Mesothelial cell of epicardium (in vitro differentiated cells): ENCODE data around the gene ARHGEF3. TPM values are rescaled to one million over a fixed set of nuclear protein-coding genes. Genes with fewer than 3 reads are reported as not detected.
"Not testable (repeated sequence)": the region's sequence is repeated elsewhere in the genome, so short reads cannot be mapped to it uniquely, and the experiment has no call there.

Experiments
- DNase-seq, 2 experiments: peaks; one replicate each; pipeline ENCODE4 v3.0.0; 2021; ENCODE audit warnings: low spot score in 2 of 2; ENCODE audit not compliant: unreplicated experiment in 2 of 2
- H3K27ac Mint-ChIP-seq: 2 replicates; pipeline ENCODE4 v1.8.0; 2021; ENCODE audit warnings: mixed read lengths
- H3K27me3 Mint-ChIP-seq: 2 replicates; pipeline ENCODE4 v1.8.0; 2021; ENCODE audit warnings: low read depth, mixed read lengths
- H3K36me3 Mint-ChIP-seq: 2 replicates; pipeline ENCODE4 v1.8.0; 2021; ENCODE audit warnings: mixed read lengths
- H3K4me1 Mint-ChIP-seq: 2 replicates; pipeline ENCODE4 v1.8.0; 2021; ENCODE audit warnings: mixed read lengths
- H3K4me3 Mint-ChIP-seq: 2 replicates; pipeline ENCODE4 v1.8.0; 2021; ENCODE audit warnings: mild to moderate bottlenecking, moderate library complexity, mixed read lengths
- H3K9me3 Mint-ChIP-seq: 2 replicates; pipeline ENCODE4 v1.8.0; 2021; ENCODE audit warnings: mixed read lengths
- total RNA-seq: library from RNA; stranded (reverse); gene quantifications from 3 replicates; pipeline ENCODE4 v1.2.1, GENCODE V29; 2021
- TF ChIP-seq, protein P1 (sequence below): fragments of 200-600 bp; sonication (generic); IDR thresholded peaks from one replicate; pipeline ENCODE4 v1.5.0; 2021; ENCODE audit warnings: antibody characterized with exemption; ENCODE audit not compliant: unreplicated experiment

The ARHGEF3 gene
- total RNA-seq, 1 donor from 2014 or later = 29.0 TPM

DNA sequence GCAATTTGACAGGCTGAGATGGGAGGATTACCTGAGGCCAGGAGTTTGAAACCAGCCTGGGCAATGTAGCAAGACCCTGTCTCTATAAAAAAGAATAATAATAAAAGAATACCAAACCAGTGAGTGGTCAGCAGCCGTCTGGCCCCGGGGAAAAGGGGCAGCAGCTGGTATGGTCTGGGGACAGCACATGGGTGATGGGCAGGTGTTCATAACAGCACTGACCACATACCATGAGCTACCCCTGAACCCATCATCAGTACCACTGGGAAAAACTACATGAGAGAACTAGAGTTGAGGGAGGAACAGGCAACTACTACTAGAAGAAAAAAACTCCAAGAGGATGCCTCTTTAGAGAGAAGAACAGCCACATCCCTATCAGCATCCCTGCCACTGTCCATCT, 40.7 kb downstream of the ARHGEF3 start:
- peaks cover 19% of the 10 kb centered on the region for H3K4me1 Mint-ChIP-seq
- DNase-seq = no peak
- TF ChIP-seq, protein P1, sequence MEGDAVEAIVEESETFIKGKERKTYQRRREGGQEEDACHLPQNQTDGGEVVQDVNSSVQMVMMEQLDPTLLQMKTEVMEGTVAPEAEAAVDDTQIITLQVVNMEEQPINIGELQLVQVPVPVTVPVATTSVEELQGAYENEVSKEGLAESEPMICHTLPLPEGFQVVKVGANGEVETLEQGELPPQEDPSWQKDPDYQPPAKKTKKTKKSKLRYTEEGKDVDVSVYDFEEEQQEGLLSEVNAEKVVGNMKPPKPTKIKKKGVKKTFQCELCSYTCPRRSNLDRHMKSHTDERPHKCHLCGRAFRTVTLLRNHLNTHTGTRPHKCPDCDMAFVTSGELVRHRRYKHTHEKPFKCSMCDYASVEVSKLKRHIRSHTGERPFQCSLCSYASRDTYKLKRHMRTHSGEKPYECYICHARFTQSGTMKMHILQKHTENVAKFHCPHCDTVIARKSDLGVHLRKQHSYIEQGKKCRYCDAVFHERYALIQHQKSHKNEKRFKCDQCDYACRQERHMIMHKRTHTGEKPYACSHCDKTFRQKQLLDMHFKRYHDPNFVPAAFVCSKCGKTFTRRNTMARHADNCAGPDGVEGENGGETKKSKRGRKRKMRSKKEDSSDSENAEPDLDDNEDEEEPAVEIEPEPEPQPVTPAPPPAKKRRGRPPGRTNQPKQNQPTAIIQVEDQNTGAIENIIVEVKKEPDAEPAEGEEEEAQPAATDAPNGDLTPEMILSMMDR = no peak
- peaks cover 2% of the 10 kb centered on the region for H3K36me3 Mint-ChIP-seq
- H3K27me3 Mint-ChIP-seq = no peaks in the 10 kb centered on the region
- H3K9me3 Mint-ChIP-seq = no peaks in the 10 kb centered on the region
- no peak overlapping the region for H3K4me3 Mint-ChIP-seq
- H3K27ac Mint-ChIP-seq = no peak overlapping the region

- Mint-ChIP-seq H3K4me3 (no peak overlapping the region), H3K4me1 (peaks cover 13% of the 10 kb centered on the region), H3K36me3 (peaks cover 8% of the 10 kb centered on the region), H3K27me3 (no peaks in the 10 kb centered on the region), H3K9me3 (no peaks in the 10 kb centered on the region), H3K27ac (no peak overlapping the region)
- no peak for DNase-seq
- TF ChIP-seq, protein P1 = no peak
Observed at GRCh38 chr3:56759532-56759931, 42.2 kb downstream of the ARHGEF3 start.

GRCh38 chr3:56758539-56758981, 43.2 kb downstream of the ARHGEF3 start:
- TF ChIP-seq, protein P1 = no peak
- H3K4me1 Mint-ChIP-seq = peaks cover 13% of the 10 kb centered on the region
- H3K27me3 Mint-ChIP-seq = no peaks in the 10 kb centered on the region
- H3K36me3 Mint-ChIP-seq = peaks cover 8% of the 10 kb centered on the region
- no peaks in the 10 kb centered on the region for H3K9me3 Mint-ChIP-seq
- H3K4me3 Mint-ChIP-seq = no peak overlapping the region
- DNase-seq = no peak
- peak overlapping the region; percentile 48 for H3K27ac Mint-ChIP-seq

DNA sequence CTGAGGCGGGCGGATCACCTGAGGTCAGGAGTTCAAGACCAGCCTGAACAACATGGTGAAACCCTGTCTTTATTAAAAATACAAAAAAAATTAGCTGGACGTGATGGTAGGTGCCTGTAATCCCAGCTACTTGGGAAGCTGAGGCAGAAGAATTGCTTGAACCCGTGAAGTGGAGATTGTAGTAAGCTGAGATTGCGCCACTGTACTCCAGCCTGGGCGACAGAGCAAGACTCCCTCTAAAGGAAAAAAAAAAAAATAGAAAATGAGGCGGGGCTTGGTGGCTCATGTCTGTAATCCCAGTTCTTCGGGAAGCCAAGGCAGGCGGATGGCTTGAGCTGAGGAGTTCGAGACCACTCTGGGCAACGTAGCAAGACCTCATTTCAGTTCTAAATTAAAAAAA, 43.7 kb downstream of the ARHGEF3 start:
- H3K27me3 Mint-ChIP-seq, H3K27ac Mint-ChIP-seq, H3K9me3 Mint-ChIP-seq, DNase-seq, H3K4me3 Mint-ChIP-seq: not testable (repeated sequence)
- H3K36me3 Mint-ChIP-seq = peaks cover 13% of the 10 kb centered on the region
- H3K4me1 Mint-ChIP-seq = peaks cover 13% of the 10 kb centered on the region

- H3K9me3 Mint-ChIP-seq = no peaks in the 10 kb centered on the region
- TF ChIP-seq, protein P1 = no peak
- H3K27ac Mint-ChIP-seq = no peak overlapping the region
- H3K27me3 Mint-ChIP-seq = no peaks in the 10 kb centered on the region
- no peak for DNase-seq
- H3K4me3 Mint-ChIP-seq = no peak overlapping the region
- peaks cover 16% of the 10 kb centered on the region for H3K4me1 Mint-ChIP-seq
- peaks cover 27% of the 10 kb centered on the region for H3K36me3 Mint-ChIP-seq
Observed at GRCh38 chr3:56754741-56755417, 46.9 kb downstream of the ARHGEF3 start.

- Mint-ChIP-seq H3K27me3 (no peaks in the 10 kb centered on the region), H3K9me3 (no peaks in the 10 kb centered on the region), H3K27ac (no peak overlapping the region), H3K4me3 (no peak overlapping the region), H3K36me3 (peaks cover 38% of the 10 kb centered on the region), H3K4me1 (peaks cover 5% of the 10 kb centered on the region)
- no peak for DNase-seq
- TF ChIP-seq, protein P1 = no peak
Observed at GRCh38 chr3:56753206-56753820, 48.4 kb downstream of the ARHGEF3 start.
